Activated CD8-positive, alpha-beta memory T cell treated with anti-CD3 and anti-CD28 coated beads for 4 hours (primary cell): ENCODE measurements around the gene SELENON.
A peak's percentile ranks its signal among the peaks of the same experiment; 100 is the strongest.

Source experiments
- DNase-seq, 2 donors: peaks; one replicate each; pipeline ENCODE4 v3.0.0-alpha.2; 2020; ENCODE audit warnings: low read depth in 2 of 2

The SELENON gene

DNA sequence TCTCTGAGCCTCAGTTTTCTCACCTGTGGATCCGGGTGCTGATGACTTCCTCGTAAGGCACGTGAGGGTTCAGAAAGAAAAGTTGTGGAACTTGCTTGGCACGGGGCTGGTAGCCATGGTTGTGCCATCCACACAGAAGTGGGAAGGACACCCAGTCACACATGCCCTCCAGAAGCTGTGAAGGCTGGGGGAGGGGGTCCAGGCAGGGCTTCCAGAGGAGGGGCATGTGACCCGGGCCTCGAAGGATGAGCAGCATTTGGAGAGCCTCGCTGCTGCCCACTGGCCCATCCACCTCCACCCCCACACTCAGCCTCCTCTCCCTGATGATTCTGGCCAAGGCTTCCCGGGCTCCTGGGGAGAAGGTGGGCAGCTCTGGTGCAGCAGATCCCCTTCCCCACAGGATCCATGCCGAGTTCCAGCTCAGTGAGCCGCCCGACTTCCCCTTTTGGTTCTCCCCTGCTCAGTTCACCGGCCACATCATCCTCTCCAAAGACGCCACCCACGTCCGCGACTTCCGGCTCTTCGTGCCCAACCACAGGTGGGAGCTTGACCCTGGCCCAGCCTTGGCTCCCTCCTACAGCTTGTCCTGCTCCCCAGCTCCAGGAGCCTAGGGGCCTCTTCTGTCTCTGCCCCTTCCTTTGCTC lies 9.4 kb downstream of the SELENON start:
- no peak for DNase-seq

- no peak for DNase-seq
Observed at GRCh38 chr1:25809929-25810328, 9.9 kb downstream of the SELENON start.

GRCh38 chr1:25810341-25811299 lies 10.6 kb downstream of the SELENON start:
- DNase-seq = peak; percentile 59 to 64

DNA sequence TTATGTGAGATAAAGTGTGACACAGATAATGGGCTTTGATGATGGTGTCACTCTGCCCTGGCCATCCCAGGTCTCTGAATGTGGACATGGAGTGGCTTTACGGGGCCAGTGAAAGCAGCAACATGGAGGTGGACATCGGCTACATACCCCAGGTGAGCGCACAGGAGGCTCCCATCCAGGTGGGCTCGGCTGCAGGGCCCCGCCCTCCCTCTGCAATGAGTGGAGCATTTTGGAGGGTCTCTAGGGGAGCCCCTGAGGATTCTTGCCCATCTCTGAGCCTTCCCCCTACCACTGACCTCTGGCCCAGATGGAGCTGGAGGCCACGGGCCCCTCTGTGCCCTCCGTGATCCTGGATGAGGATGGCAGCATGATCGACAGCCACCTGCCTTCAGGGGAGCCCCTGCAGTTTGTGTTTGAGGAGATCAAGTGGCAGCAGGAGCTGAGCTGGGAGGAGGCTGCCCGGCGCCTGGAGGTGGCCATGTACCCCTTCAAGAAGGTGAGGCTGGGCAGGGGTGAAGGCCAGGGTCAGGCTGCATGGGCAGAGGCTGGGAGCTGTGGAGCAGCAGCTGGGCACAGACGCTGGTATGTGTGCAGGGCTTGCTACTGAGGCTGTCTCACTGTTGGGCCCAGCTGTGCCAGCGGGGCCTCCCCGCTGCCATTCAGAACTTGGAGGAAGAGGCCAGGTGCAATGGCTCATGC lies 11.5 kb downstream of the SELENON start:
- no peak for DNase-seq

DNA sequence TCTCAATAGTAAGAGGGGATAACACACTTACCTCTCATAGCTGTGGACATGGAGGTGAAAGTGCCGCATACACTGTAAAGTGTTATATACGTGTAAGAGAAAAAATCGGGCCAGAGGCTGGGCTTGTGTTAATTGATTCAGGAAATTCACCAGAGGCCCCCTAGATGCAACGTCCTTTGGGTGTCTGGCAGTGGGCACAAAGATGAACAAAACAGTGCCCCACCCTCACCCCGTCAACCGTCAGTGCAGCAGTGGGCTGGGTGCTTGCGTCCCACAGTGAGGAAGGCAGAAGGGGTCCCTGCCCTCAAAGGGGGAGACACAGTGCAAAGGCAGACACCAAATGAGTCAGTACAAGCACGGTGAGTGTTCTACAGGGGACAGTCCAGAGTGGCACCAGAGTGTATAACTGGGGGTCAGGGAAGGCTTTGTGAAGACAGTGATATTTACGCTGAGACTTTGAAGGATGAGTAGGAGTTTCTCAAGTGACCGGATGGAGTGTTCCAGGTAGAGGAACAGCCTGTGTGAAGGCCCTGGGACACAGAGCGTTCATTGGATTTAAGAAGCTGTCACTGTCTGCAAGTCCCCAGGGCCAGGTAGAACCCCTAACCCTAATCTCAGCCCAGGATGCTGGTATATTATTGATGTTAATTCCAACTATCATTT lies 13.2 kb downstream of the SELENON start:
- DNase-seq = no peak

GRCh38 chr1:25813734-25814471 lies 13.9 kb downstream of the SELENON start:
- DNase-seq = no peak

DNA sequence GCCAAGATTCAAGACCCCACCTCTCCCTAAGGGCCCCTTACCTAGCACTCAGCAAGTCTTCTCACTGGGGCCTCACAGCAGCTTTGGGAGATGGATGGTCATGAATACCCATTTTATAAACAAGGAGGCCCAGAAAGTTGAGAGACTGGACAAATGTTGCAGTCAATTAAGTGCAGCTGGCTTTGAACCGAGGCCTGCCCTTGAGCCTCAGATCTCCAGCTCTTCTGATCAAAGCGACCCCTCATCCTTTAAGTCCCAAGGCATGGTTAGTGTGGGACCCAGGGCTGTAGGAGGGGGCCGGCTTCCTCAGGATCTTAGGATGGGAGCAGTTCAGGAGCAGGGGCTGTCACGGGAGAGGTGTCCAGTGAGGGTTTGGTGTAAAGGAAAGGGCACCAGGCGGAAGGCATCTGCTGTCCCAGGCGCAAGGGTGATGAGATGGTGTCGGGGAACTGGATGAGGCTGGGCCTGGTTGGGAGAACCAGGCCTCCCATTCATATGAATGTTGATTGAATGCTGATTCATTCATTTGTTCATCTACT lies 14.6 kb downstream of the SELENON start:
- no peak for DNase-seq

DNA sequence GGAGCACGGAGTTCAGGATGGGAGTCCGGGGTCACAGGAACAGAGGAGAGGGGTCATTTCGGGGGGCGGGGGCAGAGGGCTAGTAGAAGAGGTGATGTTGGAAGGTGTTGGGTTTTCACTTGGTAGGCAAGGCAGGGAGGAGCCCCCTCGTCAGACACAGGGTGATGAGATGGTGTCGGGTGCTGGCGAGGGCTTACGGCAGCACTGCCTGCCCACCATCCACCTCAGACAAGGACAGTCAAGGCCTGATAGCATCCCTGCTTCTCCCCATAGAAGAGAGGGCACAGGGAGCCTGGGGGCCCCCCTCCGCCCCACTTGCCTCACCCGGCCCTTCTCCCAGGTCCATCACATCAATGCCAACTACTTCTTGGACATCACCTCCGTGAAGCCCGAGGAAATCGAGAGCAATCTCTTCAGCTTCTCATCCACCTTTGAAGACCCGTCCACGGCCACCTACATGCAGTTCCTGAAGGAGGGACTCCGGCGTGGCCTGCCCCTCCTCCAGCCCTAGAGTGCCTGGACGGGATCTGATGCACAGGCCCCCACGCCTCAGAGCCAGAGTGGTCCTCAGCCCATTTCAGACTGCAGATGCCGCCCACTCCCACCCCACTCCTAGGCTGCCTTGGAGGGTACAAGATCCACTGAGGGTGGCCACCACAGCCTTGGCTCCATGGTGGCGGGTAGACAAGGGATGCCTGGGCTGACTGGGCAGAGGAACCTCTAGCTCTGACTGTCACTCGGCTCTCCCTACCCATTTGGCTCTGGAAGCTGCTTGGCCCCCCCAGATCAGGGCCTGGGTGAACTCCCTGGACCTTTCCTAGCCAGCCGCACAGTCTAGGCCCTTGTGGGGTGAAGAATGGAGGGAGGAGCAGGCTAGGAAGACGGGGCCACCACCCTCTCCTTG lies 15.5 kb downstream of the SELENON start:
- no peak for DNase-seq

DNA sequence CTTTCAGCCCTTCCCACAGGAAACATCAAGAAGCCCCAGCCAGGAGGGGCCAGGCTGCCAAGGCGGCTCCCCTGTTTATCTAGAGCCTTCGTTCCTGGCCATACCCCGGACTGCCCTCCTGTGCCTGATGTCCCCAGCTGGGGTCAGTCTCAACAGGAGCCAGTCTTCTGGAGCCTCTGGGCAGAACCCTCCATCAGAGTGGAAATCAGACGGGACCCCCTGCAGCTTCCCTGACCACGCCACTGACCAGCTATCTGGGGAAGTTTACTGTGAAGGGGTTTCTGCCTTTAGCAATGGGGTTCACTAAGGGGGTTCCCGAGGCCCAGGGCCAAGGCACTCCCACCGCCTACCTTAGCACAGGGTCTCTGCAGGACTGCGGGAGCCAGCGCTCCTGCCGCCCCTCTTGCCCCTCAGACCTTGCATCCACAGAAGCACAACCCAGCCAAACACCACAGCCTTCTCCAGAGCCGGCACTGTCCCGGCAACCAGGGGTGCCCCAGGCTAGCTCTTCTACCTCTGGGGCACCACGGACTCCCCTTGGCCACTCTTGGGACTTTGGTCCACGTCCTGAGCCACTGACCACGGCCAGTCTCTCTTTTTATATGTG lies 16.2 kb downstream of the SELENON start:
- no peak for DNase-seq

DNA sequence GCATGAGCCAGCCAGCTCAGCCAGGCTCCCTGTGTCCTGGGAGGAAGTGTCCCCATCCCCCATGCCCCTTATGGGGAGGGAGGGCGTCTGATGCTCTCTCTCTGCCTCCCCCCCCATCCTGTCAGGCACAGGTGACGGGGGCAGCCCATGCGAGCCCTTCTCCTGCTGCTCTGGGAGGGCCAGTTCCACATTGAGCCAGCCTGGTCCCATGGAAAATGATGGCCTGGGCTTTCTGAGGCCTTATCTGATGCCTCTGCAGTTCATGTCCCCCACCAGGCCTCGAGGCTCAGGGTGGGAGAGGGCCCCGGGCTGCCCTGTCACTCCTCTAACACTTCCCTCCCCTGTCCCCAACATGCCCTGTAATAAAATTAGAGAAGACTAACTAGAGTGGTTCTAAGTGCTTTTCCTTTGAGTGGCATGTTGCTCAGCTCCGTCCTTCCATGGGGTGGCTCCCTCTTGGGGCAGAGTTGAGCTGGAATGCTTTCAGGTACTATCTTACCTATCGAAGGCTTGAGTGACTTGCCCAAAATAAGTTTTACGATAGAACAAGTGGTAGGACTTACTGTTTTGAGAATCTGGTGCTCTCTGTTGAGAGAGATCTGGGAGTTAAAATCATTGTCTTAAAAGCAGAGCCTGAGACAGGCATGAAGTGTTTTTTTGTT lies 18.0 kb downstream of the SELENON start:
- no peak for DNase-seq

DNA sequence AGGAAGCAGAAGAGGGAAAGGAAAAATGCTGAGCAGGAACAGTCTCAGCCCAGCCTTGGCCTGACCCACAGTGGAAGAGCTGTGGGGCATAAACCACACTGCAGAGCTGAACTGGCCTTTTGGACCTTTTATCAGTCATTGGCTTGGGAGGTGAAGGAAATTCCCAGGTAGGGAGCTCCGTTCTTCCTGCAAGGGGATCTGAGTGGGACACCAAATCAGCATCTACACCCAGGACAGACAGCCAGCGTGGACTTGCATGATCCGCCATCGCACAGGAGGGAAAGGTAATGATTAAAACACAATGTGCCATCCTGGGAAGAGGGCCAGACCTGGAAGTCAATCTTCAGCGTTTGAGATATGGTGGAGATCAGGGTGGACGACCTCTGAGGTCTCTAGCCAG lies 18.6 kb downstream of the SELENON start:
- DNase-seq = no peak

DNA sequence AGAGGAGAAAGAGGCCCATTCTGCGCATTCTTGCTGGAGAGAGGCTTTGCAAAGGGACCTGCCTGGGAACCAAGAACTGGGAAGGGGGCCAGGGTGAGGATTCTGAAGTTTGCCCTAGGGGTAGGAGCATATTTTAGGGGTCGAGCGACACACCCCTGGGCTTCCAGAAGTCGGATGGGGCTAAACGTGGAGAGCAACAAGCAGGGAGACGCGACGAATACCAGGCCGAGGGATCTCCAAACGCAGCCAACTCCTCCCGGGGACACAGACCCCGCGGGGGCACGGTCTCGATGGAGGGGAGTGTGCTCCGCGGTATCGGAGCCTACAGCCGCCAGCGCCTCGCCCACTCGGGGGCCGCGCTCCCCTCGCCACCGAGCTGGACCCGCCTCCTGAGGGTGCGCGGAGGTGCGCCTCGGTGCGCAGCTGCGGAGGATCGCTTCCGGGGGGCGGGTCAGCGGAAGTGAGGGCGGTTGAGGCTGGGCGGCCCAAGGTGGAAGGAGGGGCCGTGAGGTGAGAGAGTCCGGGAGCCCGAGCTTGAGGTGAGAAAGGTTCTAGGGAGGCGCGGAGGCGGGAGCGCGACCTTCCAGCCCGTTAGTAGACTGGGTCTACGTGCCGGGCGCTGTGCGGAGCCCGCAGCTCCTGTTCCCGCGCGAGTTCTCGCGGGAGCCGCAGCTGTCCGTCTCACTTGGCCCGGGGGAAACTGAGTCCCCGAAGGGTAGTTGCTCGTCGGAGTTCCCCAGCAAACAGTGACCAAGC lies 19.7 kb downstream of the SELENON start, which contains the start of gene MTFR1L:
TSS of gene MTFR1L (plus strand) at position 464 of the 756 bp plus-strand sequence. CDS start 3,151 bp downstream, outside the sequence.
- peak; percentile 86 to 88 for DNase-seq

DNA sequence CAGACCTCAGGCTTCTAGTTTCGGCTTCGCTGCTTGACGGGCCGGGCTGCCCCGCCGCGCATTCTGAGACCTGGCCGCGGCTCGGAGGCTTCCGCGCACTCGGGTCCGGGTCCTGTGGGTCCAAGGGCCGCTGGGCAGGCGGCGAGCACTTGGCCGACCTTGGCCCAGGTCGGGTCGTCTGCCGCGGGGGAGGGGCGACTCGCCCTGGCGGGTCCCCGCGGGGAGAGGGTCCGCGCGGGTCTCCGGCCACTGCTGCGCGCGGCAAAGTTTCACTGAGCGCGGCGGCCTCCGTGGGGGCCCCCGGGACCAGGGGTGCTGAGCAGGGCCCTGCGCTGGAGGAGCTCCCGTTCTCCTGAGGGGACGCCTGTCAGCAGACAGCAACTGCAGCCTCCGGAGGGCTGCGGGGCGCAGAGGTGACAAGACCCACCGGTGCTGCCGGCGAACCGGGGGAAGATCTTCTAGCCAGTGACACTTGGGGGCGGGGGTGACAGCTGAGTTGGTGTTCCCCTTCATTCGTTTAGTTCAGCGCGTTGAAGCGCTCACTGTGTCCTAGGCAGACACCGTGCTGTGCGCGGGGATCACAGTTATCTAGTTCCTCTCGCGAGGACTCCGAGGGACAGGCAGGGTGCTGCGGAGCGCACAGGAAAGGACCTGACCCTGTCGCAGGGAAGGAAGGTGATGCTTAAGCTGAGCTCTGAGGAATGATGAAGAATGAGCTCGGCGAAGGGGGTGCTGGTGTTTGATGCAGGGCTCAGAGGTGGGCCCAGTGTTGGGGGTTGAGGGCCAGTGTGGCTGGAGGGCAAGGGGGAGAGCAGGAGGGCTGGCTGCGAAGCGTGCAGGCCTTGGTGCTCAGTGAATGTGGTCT lies 20.5 kb downstream of the SELENON start:
- peak in 1 of 2 donors; percentile 41 for DNase-seq

DNA sequence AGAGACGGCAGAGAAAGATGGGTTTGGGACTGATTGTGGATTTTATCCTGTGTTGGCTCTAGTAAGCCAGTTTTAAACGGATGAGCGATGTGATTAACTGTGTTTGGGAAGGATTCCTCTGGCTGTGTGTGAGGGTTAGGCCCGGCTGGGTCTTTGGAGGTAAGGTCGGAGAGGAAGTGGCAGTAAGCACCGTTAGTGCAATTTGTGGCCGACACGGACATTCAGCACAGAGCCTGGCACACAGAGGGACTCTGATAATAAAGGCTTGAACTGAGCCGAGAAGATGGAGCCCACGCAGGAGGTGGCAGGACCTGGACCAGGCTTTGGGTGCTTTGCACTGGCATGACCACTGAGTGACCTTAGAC lies 21.1 kb downstream of the SELENON start:
- DNase-seq = no peak

GRCh38 chr1:25821630-25822091 lies 21.7 kb downstream of the SELENON start:
- DNase-seq = no peak

DNA sequence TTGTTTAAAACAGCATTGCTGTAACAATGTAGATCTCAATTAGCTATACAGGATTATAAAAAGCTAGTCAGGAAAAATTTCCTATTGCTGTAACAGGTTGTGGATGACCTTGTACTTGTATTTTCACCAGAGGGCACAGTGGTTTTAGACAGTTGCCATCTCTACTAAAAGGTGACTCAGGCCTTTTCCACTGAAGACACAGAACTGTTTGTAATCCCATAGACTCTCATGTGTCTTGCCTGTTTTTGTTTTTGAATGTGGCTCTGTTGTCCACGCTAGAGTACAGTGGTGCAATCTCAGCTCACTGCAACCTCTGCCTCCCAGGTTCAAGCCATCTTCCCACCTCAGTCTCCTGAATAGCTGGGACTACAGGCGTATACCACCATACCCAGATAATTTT lies 25.6 kb downstream of the SELENON start:
- DNase-seq = no peak

GRCh38 chr1:25826571-25826970 lies 26.6 kb downstream of the SELENON start:
- no peak for DNase-seq
